Breast epithelium (tissue), 4 donors: Measurements from ENCODE around the gene AKAP3. TPM values are rescaled to one million over a fixed set of nuclear protein-coding genes. Genes with fewer than 3 reads are reported as not detected.

Source experiments
- DNase-seq, 2 donors: peaks; one replicate each; pipeline ENCODE4 v3.0.0-alpha.2; 2019; ENCODE audit warnings: low spot score in 2 of 2
- H3K27ac ChIP-seq, 2 donors: fragments of 200-600 bp; sonication (generic) in 1 of 2; one replicate each; pipeline ENCODE4 v1.5.1; 2016 to 2019; ENCODE audit warnings: mild to moderate bottlenecking in 1 of 2
- H3K27me3 ChIP-seq, 2 donors: fragments of 200-600 bp; sonication (generic) in 1 of 2; one replicate each; pipeline versions ENCODE4 v1.5.1 to v1.6.0; 2017 to 2019; ENCODE audit warnings: control low read depth in 1 of 2, mild to moderate bottlenecking in 1 of 2
- H3K36me3 ChIP-seq: fragments of 200-600 bp; one replicate; pipeline ENCODE4 v1.5.1; 2019
- H3K4me1 ChIP-seq, 2 donors: fragments of 200-600 bp; sonication (generic); one replicate each; pipeline ENCODE4 v1.5.1; 2016 to 2019; ENCODE audit warnings: control low read depth in 1 of 2
- H3K4me3 ChIP-seq, 3 donors: fragments of 200-600 bp; sonication (generic); 1 replicate in 2 of 3; 2 replicates in 1 of 3; pipeline ENCODE4 v1.5.1; 2016 to 2019; ENCODE audit warnings: mild to moderate bottlenecking in 3 of 3, moderate library complexity in 2 of 3
- H3K9me3 ChIP-seq, 2 donors: fragments of 200-600 bp; sonication (generic) in 1 of 2; one replicate each; pipeline ENCODE4 v1.5.1; 2016 to 2019; ENCODE audit warnings: control low read depth in 1 of 2
- POLR2A ChIP-seq: fragments of 450-650 bp; IDR thresholded peaks from one replicate; pipeline ENCODE4 v1.6.1; 2016; ENCODE audit warnings: antibody characterized with exemption, mild to moderate bottlenecking, moderate library complexity
- POLR2AphosphoS5 ChIP-seq, 3 donors: sonication (generic); formaldehyde crosslinking; IDR thresholded peaks; one replicate each; pipeline ENCODE4 v1.6.1; 2017; ENCODE audit warnings: antibody characterized with exemption in 3 of 3
- intact Hi-C: fragments of 100-400 bp; cut with DNase I; formaldehyde crosslinking; loops from one replicate; pipeline ENCODE4 v1.15.1; 2023; ENCODE audit warnings: low total_unique reads
- total RNA-seq, 3 donors: library from RNA; depleted of rRNA; stranded (reverse); fragments of >200 nt; gene quantifications; one replicate each; pipeline ENCODE4 v1.1.0, GENCODE V29; 2016
- TF ChIP-seq, protein P1 (sequence below), 3 donors: fragments of 450-650 bp; IDR thresholded peaks; one replicate each; pipeline ENCODE4 v1.5.1; 2016 to 2017; ENCODE audit warnings: antibody characterized with exemption in 3 of 3, mild to moderate bottlenecking in 3 of 3, moderate library complexity in 3 of 3

The AKAP3 gene
- total RNA-seq, 3 donors from 2014 or later: 0.33 to 2.2 (median 2.2) TPM

DNA sequence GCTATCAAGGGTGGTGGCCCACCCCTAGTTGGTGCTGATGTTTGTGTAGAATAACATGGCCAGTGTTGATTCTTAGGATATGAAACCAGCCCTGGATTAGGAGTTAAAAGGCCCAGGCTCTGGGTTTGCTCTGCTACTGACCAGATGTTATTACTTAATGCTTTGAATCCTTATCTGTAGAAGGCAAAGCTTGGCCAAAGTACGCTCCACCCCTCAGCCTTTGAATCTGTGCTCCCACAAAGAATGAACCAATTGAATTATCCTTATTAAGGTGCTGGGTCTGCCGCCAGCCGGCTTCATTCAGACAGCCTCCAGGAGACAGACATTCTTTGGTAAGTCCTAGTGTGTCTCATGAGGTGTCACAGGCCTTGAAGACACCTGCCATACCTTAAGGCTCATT is 41.8 kb downstream of the AKAP3 start:
- TF ChIP-seq POLR2AphosphoS5 (IDR thresholded peaks at IDR 0.05): no peak
- TF ChIP-seq, protein P1, sequence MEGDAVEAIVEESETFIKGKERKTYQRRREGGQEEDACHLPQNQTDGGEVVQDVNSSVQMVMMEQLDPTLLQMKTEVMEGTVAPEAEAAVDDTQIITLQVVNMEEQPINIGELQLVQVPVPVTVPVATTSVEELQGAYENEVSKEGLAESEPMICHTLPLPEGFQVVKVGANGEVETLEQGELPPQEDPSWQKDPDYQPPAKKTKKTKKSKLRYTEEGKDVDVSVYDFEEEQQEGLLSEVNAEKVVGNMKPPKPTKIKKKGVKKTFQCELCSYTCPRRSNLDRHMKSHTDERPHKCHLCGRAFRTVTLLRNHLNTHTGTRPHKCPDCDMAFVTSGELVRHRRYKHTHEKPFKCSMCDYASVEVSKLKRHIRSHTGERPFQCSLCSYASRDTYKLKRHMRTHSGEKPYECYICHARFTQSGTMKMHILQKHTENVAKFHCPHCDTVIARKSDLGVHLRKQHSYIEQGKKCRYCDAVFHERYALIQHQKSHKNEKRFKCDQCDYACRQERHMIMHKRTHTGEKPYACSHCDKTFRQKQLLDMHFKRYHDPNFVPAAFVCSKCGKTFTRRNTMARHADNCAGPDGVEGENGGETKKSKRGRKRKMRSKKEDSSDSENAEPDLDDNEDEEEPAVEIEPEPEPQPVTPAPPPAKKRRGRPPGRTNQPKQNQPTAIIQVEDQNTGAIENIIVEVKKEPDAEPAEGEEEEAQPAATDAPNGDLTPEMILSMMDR (IDR thresholded peaks at IDR 0.05): no peak
- TF ChIP-seq POLR2A: no peak
- no peak overlapping the region for H3K4me3 ChIP-seq
- no peaks in the 10 kb centered on the region for H3K9me3 ChIP-seq
- H3K27me3 ChIP-seq: no peaks in the 10 kb centered on the region
- intact Hi-C loops: no loop called here
- no peaks in the 10 kb centered on the region for H3K4me1 ChIP-seq
- H3K36me3 ChIP-seq: no peaks in the 10 kb centered on the region
- no peak for DNase-seq
- H3K27ac ChIP-seq: no peak overlapping the region

DNA sequence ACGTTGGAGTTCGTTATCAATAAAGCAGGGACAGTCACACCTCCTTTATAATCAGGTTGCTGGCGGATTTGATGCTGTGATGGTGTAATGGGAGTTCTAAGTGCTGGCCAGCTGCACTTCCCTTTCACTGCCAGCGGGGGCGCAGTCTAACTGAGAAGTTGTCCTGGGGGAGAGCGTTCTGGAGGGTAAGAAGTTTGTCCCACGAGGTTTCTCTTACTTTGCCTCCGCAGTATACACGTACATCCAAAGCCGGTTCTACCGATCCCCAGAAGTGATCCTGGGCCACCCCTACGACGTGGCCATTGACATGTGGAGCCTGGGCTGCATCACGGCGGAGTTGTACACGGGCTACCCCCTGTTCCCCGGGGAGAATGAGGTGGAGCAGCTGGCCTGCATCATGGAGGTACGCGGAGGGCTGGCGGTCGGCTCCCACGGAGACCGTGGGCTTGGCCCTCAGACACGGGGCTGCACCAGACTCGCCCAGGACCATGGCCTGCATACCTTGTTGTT is 44.1 kb downstream of the AKAP3 start:
- intact Hi-C loops: no loop called here

DNA sequence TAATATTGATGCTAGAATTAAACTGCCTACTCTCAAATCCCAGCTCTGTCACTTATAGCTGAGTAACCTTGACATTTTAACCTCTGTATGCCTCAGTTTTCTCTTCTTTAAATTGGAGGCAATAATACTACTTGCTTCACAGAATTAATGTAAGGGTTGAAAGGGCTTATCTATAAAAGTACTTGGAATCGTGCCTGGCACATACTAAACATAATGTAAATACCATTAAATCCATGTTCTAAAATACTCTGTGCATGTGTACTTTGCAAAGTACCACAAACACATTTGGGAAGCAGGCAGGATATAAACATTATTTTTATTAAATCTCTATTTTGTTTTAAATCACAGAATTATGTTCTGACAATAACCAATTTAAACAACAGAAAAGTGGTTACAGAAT is 44.9 kb downstream of the AKAP3 start:
- Histone ChIP-seq H3K27me3 (no peaks in the 10 kb centered on the region), H3K36me3 (no peaks in the 10 kb centered on the region), H3K4me3 (no peak overlapping the region), H3K27ac (no peak overlapping the region), H3K9me3 (no peaks in the 10 kb centered on the region), H3K4me1 (no peaks in the 10 kb centered on the region)
- DNase-seq: no peak
- intact Hi-C loops: no loop called here
- TF ChIP-seq POLR2A (no peak), POLR2AphosphoS5 (IDR thresholded peaks at IDR 0.05) (no peak)
- TF ChIP-seq, protein P1 (IDR thresholded peaks at IDR 0.05): no peak

More for the DNA sequence above, 44.1 kb downstream of the AKAP3 start:
- peak; percentile 71 to 78 for DNase-seq
- peak overlapping the region; percentile 71 to 87 (median 86) for H3K4me3 ChIP-seq
- no peaks in the 10 kb centered on the region for H3K27me3 ChIP-seq
- H3K9me3 ChIP-seq: no peaks in the 10 kb centered on the region
- TF ChIP-seq POLR2A (no peak), POLR2AphosphoS5 (IDR thresholded peaks at IDR 0.05) (peak; percentile 37 to 50 (median 42))
- TF ChIP-seq, protein P1 (IDR thresholded peaks at IDR 0.05): peak; percentile 90 to 94 (median 93)
- peak overlapping the region; percentile 72 to 73 for H3K27ac ChIP-seq
- H3K36me3 ChIP-seq: no peaks in the 10 kb centered on the region
- no peaks in the 10 kb centered on the region for H3K4me1 ChIP-seq

DNA sequence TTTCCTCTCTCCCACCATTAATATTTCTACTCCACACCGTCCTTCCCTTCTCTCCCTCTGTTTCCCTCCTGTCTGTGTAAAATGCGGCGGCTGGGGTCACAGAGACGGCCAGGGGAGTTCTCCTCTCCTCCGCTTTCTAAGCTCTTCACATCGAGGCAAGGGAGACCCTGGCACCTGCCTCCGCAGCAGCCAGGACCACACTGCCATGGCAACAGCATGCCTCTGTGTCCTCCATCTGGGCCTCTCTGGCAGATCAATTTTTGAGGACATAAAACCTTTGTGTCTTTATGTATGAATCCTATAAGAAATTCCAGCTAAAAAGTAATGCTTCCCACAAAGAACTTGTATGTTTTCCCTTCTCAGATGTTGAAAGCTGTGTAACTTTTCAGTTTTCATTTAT is 45.4 kb downstream of the AKAP3 start:
- no peak for TF ChIP-seq POLR2A
- no peak for TF ChIP-seq POLR2AphosphoS5 (IDR thresholded peaks at IDR 0.05)
- Histone ChIP-seq H3K27me3 (no peaks in the 10 kb centered on the region), H3K4me1 (no peaks in the 10 kb centered on the region), H3K4me3 (no peak overlapping the region), H3K36me3 (no peaks in the 10 kb centered on the region), H3K9me3 (no peaks in the 10 kb centered on the region), H3K27ac (no peak overlapping the region)
- intact Hi-C loops: no loop called here
- no peak for DNase-seq

DNA sequence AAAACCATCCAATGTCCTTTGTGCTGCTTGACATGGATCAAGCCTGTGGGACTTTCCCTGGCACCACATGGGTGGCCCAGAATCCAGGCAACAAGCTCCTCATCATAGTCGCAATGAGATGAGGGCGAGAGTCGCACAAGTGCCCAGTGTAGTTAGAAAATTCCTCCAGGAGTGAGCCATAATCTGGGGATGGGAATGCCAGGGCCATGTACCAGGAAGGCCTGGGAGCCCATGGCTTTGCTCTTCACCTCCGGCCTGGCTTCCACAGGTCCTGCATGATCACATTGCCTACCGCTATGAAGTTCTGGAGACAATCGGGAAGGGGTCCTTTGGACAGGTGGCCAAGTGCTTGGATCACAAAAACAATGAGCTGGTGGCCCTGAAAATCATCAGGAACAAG is 53.0 kb downstream of the AKAP3 start:
- intact Hi-C loops: no loop called here
- H3K4me1 ChIP-seq: no peaks in the 10 kb centered on the region

More for the DNA sequence above, 53.0 kb downstream of the AKAP3 start:
- Histone ChIP-seq H3K9me3 (no peaks in the 10 kb centered on the region), H3K27me3 (no peaks in the 10 kb centered on the region), H3K4me3 (no peak overlapping the region), H3K36me3 (no peaks in the 10 kb centered on the region), H3K27ac (no peak overlapping the region)
- DNase-seq: no peak
- TF ChIP-seq, protein P1 (IDR thresholded peaks at IDR 0.05): no peak
- TF ChIP-seq POLR2A (no peak), POLR2AphosphoS5 (IDR thresholded peaks at IDR 0.05) (no peak)
